Heart left ventricle (tissue), 16 donors: ENCODE results near the gene IMMP2L. TPM values are rescaled to one million over a fixed set of nuclear protein-coding genes. Genes with fewer than 3 reads are reported as not detected.

Source experiments
- ATAC-seq, 4 donors: fragments of 200-7000 bp; cut with Tn5 transposase; one replicate each; pipeline ENCODE4 v1.9.1; 2020 to 2022; ENCODE audit warnings: moderate library complexity in 4 of 4, mild to moderate bottlenecking in 3 of 4, moderate number of reproducible peaks in 1 of 4
- DNase-seq, 5 donors: peaks; one replicate each; pipeline ENCODE4 v3.0.0-alpha.2; 2020
- H3K27ac ChIP-seq, 12 donors: fragments of 200-600 bp; sonication (generic) in 4 of 12; one replicate each; pipeline versions ENCODE4 v1.5.0 to v1.8.0; 2016 to 2022; ENCODE audit warnings: mild to moderate bottlenecking in 2 of 12
- H3K27me3 ChIP-seq, 9 donors: fragments of 200-600 bp; sonication (generic) in 2 of 9; one replicate each; pipeline versions ENCODE4 v1.5.1 to v1.8.0; 2016 to 2022; ENCODE audit warnings: mild to moderate bottlenecking in 3 of 9
- H3K36me3 ChIP-seq, 9 donors: fragments of 200-600 bp; sonication (generic) in 2 of 9; one replicate each; pipeline versions ENCODE4 v1.5.0 to v1.8.0; 2018 to 2022; ENCODE audit warnings: mild to moderate bottlenecking in 2 of 9
- H3K4me1 ChIP-seq, 12 donors: fragments of 200-600 bp; sonication (generic) in 4 of 12; one replicate each; pipeline versions ENCODE4 v1.5.0 to v1.8.0; 2016 to 2022; ENCODE audit warnings: mild to moderate bottlenecking in 3 of 12
- H3K4me3 ChIP-seq, 12 donors: fragments of 200-600 bp; sonication (generic) in 4 of 12; one replicate each; pipeline versions ENCODE4 v1.5.0 to v1.8.0; 2017 to 2022; ENCODE audit warnings: mild to moderate bottlenecking in 9 of 12, moderate library complexity in 4 of 12
- H3K9me3 ChIP-seq, 12 donors: fragments of 200-600 bp; sonication (generic) in 4 of 12; one replicate each; pipeline versions ENCODE4 v1.5.0 to v1.8.0; 2016 to 2022; ENCODE audit warnings: mild to moderate bottlenecking in 1 of 12
- POLR2A ChIP-seq, 2 donors: fragments of 450-650 bp; IDR thresholded peaks; one replicate each; pipeline ENCODE4 v1.6.1; 2017; ENCODE audit warnings: antibody characterized with exemption in 2 of 2, mild to moderate bottlenecking in 2 of 2, moderate library complexity in 2 of 2
- WGBS, 4 donors: extraction: QIAGEN DNeasy Blood & Tissue Kit in 2 of 4; methylation state at CpG; one replicate each; pipeline versions ENCODE4 v1.1.5 to v1.1.7; 2013 to 2018; 5-methylcytosine and 5-hydroxymethylcytosine counted together
- intact Hi-C, 10 donors: fragments of 100-400 bp; cut with DNase I; formaldehyde crosslinking; loops; one replicate each; pipeline versions ENCODE4 v1.11.1 to v1.14.2; 2022
- polyA plus RNA-seq, 2 donors: library from polyadenylated mRNA; stranded (reverse); fragments of 200-250 nt; gene quantifications; one replicate each; pipeline ENCODE4 v1.2.3, GENCODE V29; 2013
- total RNA-seq, 9 donors: library from RNA; depleted of rRNA in 2 of 9; stranded (reverse); fragments of >200 nt in 2 of 9; fragmentation: NEBNext Ultra II Directional in 3 of 9; extraction: Animal tissue kit (Norgen Biotek cat#: 25700) in 3 of 9; gene quantifications; one replicate each; pipeline versions ENCODE4 v1.1.0 to v1.2.4, GENCODE V29; 2016 to 2023
- TF ChIP-seq, protein P1 (sequence below), 12 donors: fragments of 200-600 bp; sonication (generic) in 4 of 12; IDR thresholded peaks; one replicate each; pipeline versions ENCODE4 v1.5.0 to v1.8.0; 2018 to 2022; ENCODE audit warnings: antibody characterized with exemption in 12 of 12, mild to moderate bottlenecking in 5 of 12
- donor health status: ischemic (EF 13 %, LVEDD 7.1; RV severe dilation, severe dysfunction).
- donor health status: healthy with polysubstance abuse.
- donor health status: DM: no; HTN: yes; CAD: no.
- donor health status: DM: no; HTN: no; CAD: no.
- donor health status: ischemic (EF 25% LVEDD 6.9; RV normal size, moderate dysfunction).
- donor health status: ischemic (EF 25% LVEDD 5.7; RV mildly dilated, moderate dysfunction).
- donor health status: healthy.
- donor health status: DM: yes; HTN: yes; CAD: no.
- donor health status: ischemic (EF 35%, LVEDD 5.7; RV mildly dilated, moderate dysfunction).
- donor health status: nonischemic (EF 11% LVEDD 7.7; RV severe dilation, severe dysfunction).
- donor health status: DM: yes; HTN: yes; CAD: no.
- donor health status: PGD.
- donor health status: ischemic (EF 29% LVEDD 5.4; RV normal size, mild dysfunction).
- donor health status: nonischemic (EF 23%, LVEDD 6.1; RV moderate dilation, normal function).

Gene IMMP2L
- total and polyA plus RNA-seq, 11 donors, result 5.1 to 17.2 (median 15.9) TPM

- intact Hi-C loops, result no loop called here
- 0 to 3% (median 0%) methylated on average over 1 of the region's 1 CpG for WGBS, 4 donors
- ATAC-seq (no peak), DNase-seq (no peak)
- Histone ChIP-seq H3K9me3 (no peaks in the 10 kb centered on the region), H3K4me3 (no peak overlapping the region), H3K27ac (no peak overlapping the region), H3K27me3 (peaks cover 0 to 3% (median 0%) of the 10 kb centered on the region in 9 donors), H3K36me3 (peaks cover 0 to 4% (median 0%) of the 10 kb centered on the region in 9 donors), H3K4me1 (peaks cover 0 to 20% (median 12%) of the 10 kb centered on the region in 12 donors)
- no peak for TF ChIP-seq POLR2A (IDR thresholded peaks at IDR 0.05)
These were observed 1.8 kb upstream of the IMMP2L start for GRCh38 chr7:111564078-111564477.

DNA sequence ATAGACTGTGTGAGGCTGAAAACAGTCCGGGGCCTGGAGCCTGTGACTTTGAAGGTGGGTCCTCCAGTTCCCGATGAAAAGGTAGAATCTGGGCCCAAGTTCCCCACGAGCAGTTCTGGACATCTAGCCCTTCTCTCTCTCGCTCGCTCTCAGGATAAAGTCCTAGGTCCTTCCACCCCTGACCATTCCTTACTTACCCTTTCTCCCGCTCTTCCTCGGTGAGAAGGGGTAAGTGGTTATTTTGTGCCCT, 713 bp downstream of the IMMP2L start:
- peak overlapping the region in 11 of 12 donors; percentile 71 to 93 (median 88) for H3K27ac ChIP-seq
- DNase-seq, result no peak
- intact Hi-C loops, result no loop called here
- H3K36me3 ChIP-seq, result peaks cover 0 to 18% (median 2%) of the 10 kb centered on the region in 9 donors
- TF ChIP-seq, protein P1, sequence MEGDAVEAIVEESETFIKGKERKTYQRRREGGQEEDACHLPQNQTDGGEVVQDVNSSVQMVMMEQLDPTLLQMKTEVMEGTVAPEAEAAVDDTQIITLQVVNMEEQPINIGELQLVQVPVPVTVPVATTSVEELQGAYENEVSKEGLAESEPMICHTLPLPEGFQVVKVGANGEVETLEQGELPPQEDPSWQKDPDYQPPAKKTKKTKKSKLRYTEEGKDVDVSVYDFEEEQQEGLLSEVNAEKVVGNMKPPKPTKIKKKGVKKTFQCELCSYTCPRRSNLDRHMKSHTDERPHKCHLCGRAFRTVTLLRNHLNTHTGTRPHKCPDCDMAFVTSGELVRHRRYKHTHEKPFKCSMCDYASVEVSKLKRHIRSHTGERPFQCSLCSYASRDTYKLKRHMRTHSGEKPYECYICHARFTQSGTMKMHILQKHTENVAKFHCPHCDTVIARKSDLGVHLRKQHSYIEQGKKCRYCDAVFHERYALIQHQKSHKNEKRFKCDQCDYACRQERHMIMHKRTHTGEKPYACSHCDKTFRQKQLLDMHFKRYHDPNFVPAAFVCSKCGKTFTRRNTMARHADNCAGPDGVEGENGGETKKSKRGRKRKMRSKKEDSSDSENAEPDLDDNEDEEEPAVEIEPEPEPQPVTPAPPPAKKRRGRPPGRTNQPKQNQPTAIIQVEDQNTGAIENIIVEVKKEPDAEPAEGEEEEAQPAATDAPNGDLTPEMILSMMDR (IDR thresholded peaks at IDR 0.05), result no peak
- no peak for TF ChIP-seq POLR2A (IDR thresholded peaks at IDR 0.05)
- peak overlapping the region; percentile 75 to 97 (median 87) for H3K4me3 ChIP-seq
- peaks cover 0 to 20% (median 12%) of the 10 kb centered on the region in 12 donors for H3K4me1 ChIP-seq
- H3K9me3 ChIP-seq, result no peaks in the 10 kb centered on the region
- ATAC-seq, result no peak
- 10 to 21% (median 11%) methylated on average over 7 of the region's 7 CpGs for WGBS, 4 donors
- H3K27me3 ChIP-seq, result no peaks in the 10 kb centered on the region

DNA sequence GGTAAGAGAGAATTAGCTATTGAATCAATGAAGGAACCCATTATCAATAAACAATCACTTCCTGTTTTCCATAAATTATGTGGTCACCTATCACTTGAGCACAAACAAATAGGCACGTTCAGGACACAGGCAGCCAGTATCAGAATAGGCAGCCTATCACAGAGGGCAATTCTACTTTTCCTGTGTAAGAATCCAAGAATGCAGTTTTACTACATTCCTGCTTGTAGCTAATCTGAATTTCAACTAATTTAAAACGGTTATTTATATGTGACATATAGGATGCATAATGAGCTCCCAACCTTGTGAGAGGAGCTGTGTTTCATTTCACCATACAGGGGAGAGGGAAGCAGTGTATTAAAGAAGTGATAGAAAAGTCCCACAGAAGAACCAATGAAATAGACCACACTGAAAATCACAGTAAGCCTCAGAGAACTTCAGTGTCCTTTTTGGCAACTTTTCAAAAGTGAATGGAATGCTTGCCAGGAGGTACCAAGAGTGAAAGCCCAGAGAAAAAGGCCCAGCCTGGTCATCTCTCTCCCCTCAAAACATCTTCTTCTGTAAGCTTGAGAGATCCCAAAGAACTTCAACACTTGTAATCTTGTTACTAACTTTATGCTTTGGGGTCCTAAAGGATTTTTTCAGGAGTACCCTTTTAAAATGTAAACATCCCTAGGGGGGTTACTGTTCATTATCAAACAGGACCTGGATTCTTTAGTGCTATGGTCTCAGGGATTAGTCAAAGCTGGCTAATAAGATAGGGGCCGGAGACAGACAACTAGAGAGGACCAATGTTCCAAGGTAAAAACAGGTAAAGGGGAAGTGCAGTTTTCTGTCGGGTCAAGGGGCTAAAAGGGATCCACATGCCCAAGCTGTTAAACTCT, 1.3 kb downstream of the IMMP2L start:
- TF ChIP-seq POLR2A (IDR thresholded peaks at IDR 0.05), result no peak
- TF ChIP-seq, protein P1 (IDR thresholded peaks at IDR 0.05), result no peak
- H3K27me3 ChIP-seq, result no peaks in the 10 kb centered on the region
- no peaks in the 10 kb centered on the region for H3K9me3 ChIP-seq
- no peak for DNase-seq
- peaks cover 0 to 24% (median 7%) of the 10 kb centered on the region in 9 donors for H3K36me3 ChIP-seq
- peak overlapping the region in 6 of 12 donors; percentile 82 to 93 (median 92) for H3K27ac ChIP-seq
- H3K4me3 ChIP-seq, result peak overlapping the region in 11 of 12 donors; percentile 75 to 97 (median 88)
- peak in 1 of 4 donors; percentile 7 for ATAC-seq
- H3K4me1 ChIP-seq, result peaks cover 0 to 20% (median 12%) of the 10 kb centered on the region in 12 donors
- intact Hi-C loops, result no loop called here
- WGBS, 4 donors, result 28 to 37% (median 34%) methylated on average over 4 of the region's 4 CpGs

DNA sequence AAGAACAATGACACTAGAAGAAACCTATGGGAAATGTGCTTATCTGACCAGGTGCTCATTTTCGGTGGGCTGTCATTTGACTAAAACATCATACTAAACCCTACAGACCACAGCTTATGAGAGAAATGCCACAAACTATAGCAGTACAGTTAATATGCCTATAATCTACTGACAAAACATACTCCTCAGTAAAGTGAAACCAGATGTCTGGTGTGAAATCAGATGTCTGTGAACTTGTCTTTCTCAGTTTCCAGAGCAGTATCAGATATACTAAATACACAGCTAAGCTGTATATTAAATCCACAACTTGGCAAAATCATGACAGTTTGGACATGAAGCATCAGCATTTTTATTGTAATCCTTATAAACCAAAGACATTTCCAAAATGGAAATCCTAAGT, 3.3 kb downstream of the IMMP2L start:
- peaks cover 0 to 41% (median 16%) of the 10 kb centered on the region in 9 donors for H3K36me3 ChIP-seq
- TF ChIP-seq, protein P1 (IDR thresholded peaks at IDR 0.05), result no peak
- intact Hi-C loops, result no loop called here
- H3K4me1 ChIP-seq, result peaks cover 0 to 20% (median 12%) of the 10 kb centered on the region in 12 donors
- H3K4me3 ChIP-seq, result no peak overlapping the region
- H3K9me3 ChIP-seq, result no peaks in the 10 kb centered on the region
- DNase-seq (no peak), ATAC-seq (no peak)
- H3K27me3 ChIP-seq, result no peaks in the 10 kb centered on the region
- H3K27ac ChIP-seq, result no peak overlapping the region
- WGBS, 4 donors, result 86 to 97% (median 91%) methylated on average over 1 of the region's 1 CpG
